SK-N-SH treated with all-trans-retinoic acid at 6 μM for 48 hours (cell line): ENCODE measurements around the gene PRPF31.

Source experiments
- ARNTL ChIP-seq: fragments of 450-650 bp; formaldehyde crosslinking; IDR thresholded peaks from 2 replicates; pipeline ENCODE4 v1.5.0; 2020; ENCODE audit warnings: low read depth, mild to moderate bottlenecking, moderate library complexity, borderline replicate concordance
- RARB ChIP-seq: fragments of 250-450 bp; sonication (Bioruptor Pico); IDR thresholded peaks from 2 replicates; pipeline ENCODE4 v1.8.0; 2021; ENCODE audit warnings: mild to moderate bottlenecking, moderate library complexity
- TOX ChIP-seq: fragments of 250-450 bp; sonication (Bioruptor Pico); IDR thresholded peaks from 2 replicates; pipeline ENCODE4 v1.8.0; 2021; ENCODE audit warnings: mild to moderate bottlenecking, moderate library complexity, borderline replicate concordance
- ZC3H10 ChIP-seq: fragments of 250-450 bp; sonication (Bioruptor Pico); IDR thresholded peaks from 2 replicates; pipeline ENCODE4 v1.5.1; 2021; ENCODE audit warnings: mild to moderate bottlenecking, moderate library complexity
- ZFP30 ChIP-seq: fragments of 450-650 bp; formaldehyde crosslinking; IDR thresholded peaks from 2 replicates; pipeline ENCODE4 v1.5.0; 2022; ENCODE audit warnings: mild to moderate bottlenecking, moderate library complexity
- TF ChIP-seq, protein P1 (sequence below): fragments of 250-450 bp; sonication (Bioruptor Pico); IDR thresholded peaks from 2 replicates; pipeline ENCODE4 v1.8.0; 2021; ENCODE audit warnings: low read depth, mild to moderate bottlenecking, moderate library complexity, borderline replicate concordance
- TF ChIP-seq, protein P2 (sequence below): fragments of 250-450 bp; sonication (Bioruptor Pico); IDR thresholded peaks from 2 replicates; pipeline ENCODE4 v1.8.0; 2020; ENCODE audit warnings: mild to moderate bottlenecking, moderate library complexity, borderline replicate concordance
- TF ChIP-seq, protein P3 (sequence below): fragments of 250-450 bp; sonication (Bioruptor Pico); IDR thresholded peaks from 2 replicates; pipeline ENCODE4 v1.5.1; 2020; ENCODE audit warnings: low read depth, mild to moderate bottlenecking, moderate library complexity

DNA sequence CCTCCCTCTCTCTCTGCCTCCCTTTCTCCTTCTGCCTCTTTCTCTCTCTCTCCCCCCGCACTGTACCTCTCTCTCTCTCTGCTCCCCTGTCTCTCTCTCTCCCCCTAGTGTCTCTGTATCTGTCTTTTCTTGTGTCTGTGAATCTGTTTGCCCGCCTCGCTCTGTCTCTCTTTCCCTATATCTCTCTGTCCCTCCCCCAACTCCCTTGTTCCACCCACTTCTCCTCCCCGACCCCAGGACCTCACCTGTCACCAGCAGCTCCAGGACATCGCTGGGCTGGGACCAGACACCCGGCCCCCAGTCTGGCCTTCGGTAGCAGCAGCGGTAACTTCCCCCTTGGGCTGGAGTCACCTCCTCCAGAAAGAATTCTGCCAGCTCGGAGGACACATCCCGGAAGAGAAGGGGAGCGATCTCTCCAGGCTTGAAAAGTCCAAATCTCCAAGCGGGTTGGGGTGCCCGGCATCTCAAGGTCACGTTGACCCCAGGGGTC is 18.9 kb upstream of the PRPF31 start:
- TF ChIP-seq, protein P1, sequence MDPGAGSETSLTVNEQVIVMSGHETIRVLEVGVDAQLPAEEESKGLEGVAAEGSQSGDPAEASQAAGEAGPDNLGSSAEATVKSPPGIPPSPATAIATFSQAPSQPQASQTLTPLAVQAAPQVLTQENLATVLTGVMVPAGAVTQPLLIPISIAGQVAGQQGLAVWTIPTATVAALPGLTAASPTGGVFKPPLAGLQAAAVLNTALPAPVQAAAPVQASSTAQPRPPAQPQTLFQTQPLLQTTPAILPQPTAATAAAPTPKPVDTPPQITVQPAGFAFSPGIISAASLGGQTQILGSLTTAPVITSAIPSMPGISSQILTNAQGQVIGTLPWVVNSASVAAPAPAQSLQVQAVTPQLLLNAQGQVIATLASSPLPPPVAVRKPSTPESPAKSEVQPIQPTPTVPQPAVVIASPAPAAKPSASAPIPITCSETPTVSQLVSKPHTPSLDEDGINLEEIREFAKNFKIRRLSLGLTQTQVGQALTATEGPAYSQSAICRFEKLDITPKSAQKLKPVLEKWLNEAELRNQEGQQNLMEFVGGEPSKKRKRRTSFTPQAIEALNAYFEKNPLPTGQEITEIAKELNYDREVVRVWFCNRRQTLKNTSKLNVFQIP: no peak
- no peak for TF ChIP-seq TOX (CRISPR knock-in tag)
- no peak for TF ChIP-seq ZC3H10 (CRISPR knock-in tag)
- TF ChIP-seq RARB: no peak
- TF ChIP-seq ARNTL: no peak
- TF ChIP-seq, protein P2, sequence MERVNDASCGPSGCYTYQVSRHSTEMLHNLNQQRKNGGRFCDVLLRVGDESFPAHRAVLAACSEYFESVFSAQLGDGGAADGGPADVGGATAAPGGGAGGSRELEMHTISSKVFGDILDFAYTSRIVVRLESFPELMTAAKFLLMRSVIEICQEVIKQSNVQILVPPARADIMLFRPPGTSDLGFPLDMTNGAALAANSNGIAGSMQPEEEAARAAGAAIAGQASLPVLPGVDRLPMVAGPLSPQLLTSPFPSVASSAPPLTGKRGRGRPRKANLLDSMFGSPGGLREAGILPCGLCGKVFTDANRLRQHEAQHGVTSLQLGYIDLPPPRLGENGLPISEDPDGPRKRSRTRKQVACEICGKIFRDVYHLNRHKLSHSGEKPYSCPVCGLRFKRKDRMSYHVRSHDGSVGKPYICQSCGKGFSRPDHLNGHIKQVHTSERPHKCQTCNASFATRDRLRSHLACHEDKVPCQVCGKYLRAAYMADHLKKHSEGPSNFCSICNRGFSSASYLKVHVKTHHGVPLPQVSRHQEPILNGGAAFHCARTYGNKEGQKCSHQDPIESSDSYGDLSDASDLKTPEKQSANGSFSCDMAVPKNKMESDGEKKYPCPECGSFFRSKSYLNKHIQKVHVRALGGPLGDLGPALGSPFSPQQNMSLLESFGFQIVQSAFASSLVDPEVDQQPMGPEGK: no peak
- no peak for TF ChIP-seq ZFP30 (CRISPR knock-in tag)
- TF ChIP-seq, protein P3, sequence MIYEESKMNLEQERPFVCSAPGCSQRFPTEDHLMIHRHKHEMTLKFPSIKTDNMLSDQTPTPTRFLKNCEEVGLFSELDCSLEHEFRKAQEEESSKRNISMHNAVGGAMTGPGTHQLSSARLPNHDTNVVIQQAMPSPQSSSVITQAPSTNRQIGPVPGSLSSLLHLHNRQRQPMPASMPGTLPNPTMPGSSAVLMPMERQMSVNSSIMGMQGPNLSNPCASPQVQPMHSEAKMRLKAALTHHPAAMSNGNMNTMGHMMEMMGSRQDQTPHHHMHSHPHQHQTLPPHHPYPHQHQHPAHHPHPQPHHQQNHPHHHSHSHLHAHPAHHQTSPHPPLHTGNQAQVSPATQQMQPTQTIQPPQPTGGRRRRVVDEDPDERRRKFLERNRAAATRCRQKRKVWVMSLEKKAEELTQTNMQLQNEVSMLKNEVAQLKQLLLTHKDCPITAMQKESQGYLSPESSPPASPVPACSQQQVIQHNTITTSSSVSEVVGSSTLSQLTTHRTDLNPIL (CRISPR knock-in tag): no peak
